ENCODE results near the gene DUSP22. TPM values are rescaled to one million over a fixed set of nuclear protein-coding genes. Genes with fewer than 3 reads are reported as not detected.

The DUSP22 gene
- total RNA-seq, 1 experiment from 2014 or later, result 18.6 TPM

DNA sequence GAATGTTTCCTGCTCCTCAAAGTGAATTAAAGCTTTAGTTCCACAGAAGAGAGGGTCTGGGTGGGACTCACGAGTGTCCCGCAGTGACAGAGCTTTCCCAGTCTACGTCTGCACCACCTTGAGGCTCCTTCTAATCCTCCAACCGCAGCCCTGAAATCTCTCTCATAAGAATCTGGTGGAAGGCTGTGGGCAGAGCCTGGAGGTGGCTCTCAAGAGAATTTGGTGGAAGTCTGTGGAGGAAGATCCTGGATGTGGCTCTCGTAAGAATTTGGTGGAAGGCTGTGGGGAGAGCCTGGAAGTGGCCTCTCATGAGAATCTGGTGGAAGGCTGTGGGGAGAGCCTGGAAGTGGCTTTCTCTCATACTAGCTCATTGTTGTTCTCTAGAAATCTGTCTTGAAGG, 13.8 kb upstream of the DUSP22 start:
- Histone ChIP-seq H3K27me3 (replicated peaks; ENCODE audit: control insufficient read depth, insufficient read depth, low read length) (no peaks in the 10 kb centered on the region), H3K4me3 (ENCODE audit: low read depth, low read length) (no peak overlapping the region), H3K36me3 (ENCODE audit: control insufficient read depth, insufficient read depth, low read length) (no peaks in the 10 kb centered on the region), H3K9me3 (no peaks in the 10 kb centered on the region), H3K4me1 (no peaks in the 10 kb centered on the region)
- Mint-ChIP-seq H3K4me3 (ENCODE audit: unreplicated experiment) (no peak overlapping the region), H3K9me3 (ENCODE audit: unreplicated experiment) (no peaks in the 10 kb centered on the region), H3K4me1 (ENCODE audit: low read depth, unreplicated experiment) (no peaks in the 10 kb centered on the region), H3K27me3 (ENCODE audit: insufficient read depth, unreplicated experiment) (peaks cover 19% of the 10 kb centered on the region), H3K36me3 (ENCODE audit: insufficient read depth, unreplicated experiment) (no peaks in the 10 kb centered on the region), H3K27ac (ENCODE audit: unreplicated experiment) (no peak overlapping the region)
- no TSS peak for BruUV-seq (replicated peaks)
- ChIA-PET POLR2A (no interaction called here), CTCF (no interaction called here)
- no peak for DNase-seq
- TF ChIP-seq, protein P1, sequence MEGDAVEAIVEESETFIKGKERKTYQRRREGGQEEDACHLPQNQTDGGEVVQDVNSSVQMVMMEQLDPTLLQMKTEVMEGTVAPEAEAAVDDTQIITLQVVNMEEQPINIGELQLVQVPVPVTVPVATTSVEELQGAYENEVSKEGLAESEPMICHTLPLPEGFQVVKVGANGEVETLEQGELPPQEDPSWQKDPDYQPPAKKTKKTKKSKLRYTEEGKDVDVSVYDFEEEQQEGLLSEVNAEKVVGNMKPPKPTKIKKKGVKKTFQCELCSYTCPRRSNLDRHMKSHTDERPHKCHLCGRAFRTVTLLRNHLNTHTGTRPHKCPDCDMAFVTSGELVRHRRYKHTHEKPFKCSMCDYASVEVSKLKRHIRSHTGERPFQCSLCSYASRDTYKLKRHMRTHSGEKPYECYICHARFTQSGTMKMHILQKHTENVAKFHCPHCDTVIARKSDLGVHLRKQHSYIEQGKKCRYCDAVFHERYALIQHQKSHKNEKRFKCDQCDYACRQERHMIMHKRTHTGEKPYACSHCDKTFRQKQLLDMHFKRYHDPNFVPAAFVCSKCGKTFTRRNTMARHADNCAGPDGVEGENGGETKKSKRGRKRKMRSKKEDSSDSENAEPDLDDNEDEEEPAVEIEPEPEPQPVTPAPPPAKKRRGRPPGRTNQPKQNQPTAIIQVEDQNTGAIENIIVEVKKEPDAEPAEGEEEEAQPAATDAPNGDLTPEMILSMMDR (IDR thresholded peaks at IDR 0.05; ENCODE audit: insufficient read depth in 1 of 2, low read depth in 1 of 2, low read length in 1 of 2, severe bottlenecking in 1 of 2, unreplicated experiment in 1 of 2), result no peak
- intact Hi-C loops (cut with micrococcal nuclease; ENCODE audit: unreplicated experiment), result no loop called here

DNA sequence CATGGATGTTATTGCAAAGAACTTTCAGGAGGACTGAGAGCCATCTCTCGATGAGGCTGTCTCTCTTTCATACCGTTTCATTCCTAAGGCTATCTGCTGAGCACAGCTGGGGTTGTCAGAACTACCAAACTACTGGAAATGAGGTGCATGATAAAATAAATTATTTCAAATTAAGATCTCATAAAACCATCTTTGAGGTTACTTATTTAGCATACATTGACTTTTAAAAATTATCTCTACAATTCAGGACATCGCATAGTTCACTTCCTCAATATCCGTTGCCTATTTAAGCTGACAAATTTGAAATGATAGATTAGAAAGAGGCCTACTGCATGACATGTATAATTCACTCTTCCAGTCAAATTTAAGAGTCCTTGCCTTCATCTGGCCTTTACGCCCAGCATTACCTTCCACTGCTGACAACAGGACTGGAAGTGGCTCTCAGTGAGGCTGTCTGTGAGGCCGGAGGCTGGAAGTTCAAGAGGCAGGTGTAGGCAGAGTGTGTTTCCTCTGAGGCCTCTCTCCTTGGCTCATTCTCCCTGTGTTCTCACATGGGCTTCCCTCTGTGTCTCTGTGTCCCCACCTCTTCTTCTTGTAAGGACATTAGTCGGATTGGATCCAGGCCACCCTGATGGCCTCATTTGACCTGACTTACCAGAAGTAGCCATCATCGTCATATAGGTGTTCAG, 12.8 kb upstream of the DUSP22 start:
- no peak for DNase-seq
- no peak overlapping the region for H3K27ac Mint-ChIP-seq (ENCODE audit: unreplicated experiment)
- intact Hi-C loops (cut with micrococcal nuclease; ENCODE audit: unreplicated experiment), result no loop called here
- Histone ChIP-seq H3K4me1 (no peaks in the 10 kb centered on the region), H3K27me3 (replicated peaks; ENCODE audit: control insufficient read depth, insufficient read depth, low read length) (no peaks in the 10 kb centered on the region), H3K9me3 (no peaks in the 10 kb centered on the region), H3K36me3 (ENCODE audit: control insufficient read depth, insufficient read depth, low read length) (no peaks in the 10 kb centered on the region), H3K4me3 (ENCODE audit: low read depth, low read length) (no peak overlapping the region)
- no peak overlapping the region for H3K4me3 Mint-ChIP-seq (ENCODE audit: unreplicated experiment)
- peaks cover 19% of the 10 kb centered on the region for H3K27me3 Mint-ChIP-seq (ENCODE audit: insufficient read depth, unreplicated experiment)
- TF ChIP-seq, protein P1 (IDR thresholded peaks at IDR 0.05; ENCODE audit: insufficient read depth in 1 of 2, low read depth in 1 of 2, low read length in 1 of 2, severe bottlenecking in 1 of 2, unreplicated experiment in 1 of 2), result no peak
- H3K4me1 Mint-ChIP-seq (ENCODE audit: low read depth, unreplicated experiment), result no peaks in the 10 kb centered on the region
- no peaks in the 10 kb centered on the region for H3K36me3 Mint-ChIP-seq (ENCODE audit: insufficient read depth, unreplicated experiment)
- POLR2A ChIA-PET, result no interaction called here
- CTCF ChIA-PET, result no interaction called here
- no TSS peak for BruUV-seq (replicated peaks)
- no peaks in the 10 kb centered on the region for H3K9me3 Mint-ChIP-seq (ENCODE audit: unreplicated experiment)

DNA sequence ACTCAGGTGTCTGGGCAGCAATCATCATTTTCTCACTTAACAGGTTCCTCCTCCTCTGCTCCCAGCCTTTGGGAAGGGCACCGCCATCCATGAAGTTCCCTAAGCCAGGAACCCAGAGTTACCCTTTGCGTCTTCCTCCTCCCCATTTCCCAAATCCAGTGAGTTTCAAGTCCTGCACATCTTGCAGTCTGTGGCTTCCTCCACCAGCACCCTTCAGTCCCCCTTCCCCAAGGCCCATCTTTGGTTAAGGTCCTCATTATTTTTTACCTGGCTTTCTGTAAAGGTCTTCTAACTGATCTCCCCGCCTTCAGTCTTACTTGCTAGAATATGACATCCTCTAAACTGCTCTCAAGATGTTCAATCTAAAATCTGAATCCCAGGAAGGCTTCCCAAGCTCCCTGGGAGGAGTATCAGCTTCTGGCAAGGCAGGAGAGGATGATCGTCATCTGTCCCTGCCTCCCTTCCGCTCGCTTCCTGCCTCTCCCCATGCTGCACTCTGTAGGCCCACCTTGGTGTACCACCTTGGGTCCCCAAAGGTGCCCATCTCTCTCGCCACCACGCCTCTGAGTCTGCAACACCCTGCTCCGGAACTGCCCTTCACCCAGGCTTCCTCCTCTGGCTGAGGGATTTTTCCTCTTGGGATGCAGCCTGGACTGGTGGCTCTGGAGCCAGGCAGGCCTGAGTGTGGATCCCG, 11.4 kb upstream of the DUSP22 start:
- Histone ChIP-seq H3K4me3 (ENCODE audit: low read depth, low read length) (no peak overlapping the region), H3K36me3 (ENCODE audit: control insufficient read depth, insufficient read depth, low read length) (no peaks in the 10 kb centered on the region), H3K27me3 (replicated peaks; ENCODE audit: control insufficient read depth, insufficient read depth, low read length) (no peaks in the 10 kb centered on the region), H3K9me3 (no peaks in the 10 kb centered on the region), H3K4me1 (no peaks in the 10 kb centered on the region)
- intact Hi-C loops (cut with micrococcal nuclease; ENCODE audit: unreplicated experiment), result no loop called here
- Mint-ChIP-seq H3K9me3 (ENCODE audit: unreplicated experiment) (no peaks in the 10 kb centered on the region), H3K4me3 (ENCODE audit: unreplicated experiment) (no peak overlapping the region), H3K27me3 (ENCODE audit: insufficient read depth, unreplicated experiment) (peaks cover 19% of the 10 kb centered on the region), H3K27ac (ENCODE audit: unreplicated experiment) (no peak overlapping the region), H3K36me3 (ENCODE audit: insufficient read depth, unreplicated experiment) (no peaks in the 10 kb centered on the region), H3K4me1 (ENCODE audit: low read depth, unreplicated experiment) (no peaks in the 10 kb centered on the region)
- TF ChIP-seq, protein P1 (IDR thresholded peaks at IDR 0.05; ENCODE audit: insufficient read depth in 1 of 2, low read depth in 1 of 2, low read length in 1 of 2, severe bottlenecking in 1 of 2, unreplicated experiment in 1 of 2), result no peak
- CTCF ChIA-PET, result no interaction called here
- BruUV-seq (replicated peaks), result no TSS peak
- DNase-seq, result no peak
- POLR2A ChIA-PET, result no interaction called here
